ENCODE results near the gene OR2W3. TPM values are rescaled to one million over a fixed set of nuclear protein-coding genes. Genes with fewer than 3 reads are reported as not detected.

OR2W3 gene
- total RNA-seq, 1 experiment from 2014 or later, result not detected

Other genes starting within 250 kb of the OR2W3 start
- gene OR13G1, start 215.8 kb upstream of the OR2W3 start, total RNA-seq (2021; ENCODE audit: unreplicated experiment), result not detected
- gene OR6F1, start 178.9 kb upstream of the OR2W3 start, total RNA-seq (2021; ENCODE audit: unreplicated experiment), result not detected
- not detected for gene OR14K1, start 157.0 kb upstream of the OR2W3 start, total RNA-seq (2021; ENCODE audit: unreplicated experiment)
- gene OR14A2, start 147.4 kb upstream of the OR2W3 start, total RNA-seq (2021; ENCODE audit: unreplicated experiment), result not detected
- gene OR1C1, start 135.0 kb upstream of the OR2W3 start, total RNA-seq (2021; ENCODE audit: unreplicated experiment), result not detected
- gene OR14A16, start 71.5 kb upstream of the OR2W3 start, total RNA-seq (2021; ENCODE audit: unreplicated experiment), result not detected
- gene OR11L1, start 53.7 kb upstream of the OR2W3 start, total RNA-seq (2021; ENCODE audit: unreplicated experiment), result not detected
- gene TRIM58, start 38.4 kb upstream of the OR2W3 start, total RNA-seq (2021; ENCODE audit: unreplicated experiment), result not detected
- gene OR2T8, start 24.7 kb downstream of the OR2W3 start, total RNA-seq (2021; ENCODE audit: unreplicated experiment), result not detected
- gene OR2AJ1, start 29.3 kb downstream of the OR2W3 start, total RNA-seq (2021; ENCODE audit: unreplicated experiment), result not detected
- gene OR2L8, start 53.3 kb downstream of the OR2W3 start, total RNA-seq (2021; ENCODE audit: unreplicated experiment), result not detected
- gene OR2AK2, start 69.6 kb downstream of the OR2W3 start, total RNA-seq (2021; ENCODE audit: unreplicated experiment), result not detected
- gene OR2L5, start 118.1 kb downstream of the OR2W3 start, total RNA-seq (2021; ENCODE audit: unreplicated experiment), result not detected
- gene OR2L2, start 134.5 kb downstream of the OR2W3 start, total RNA-seq (2021; ENCODE audit: unreplicated experiment), result not detected
- not detected for gene OR2L3, start 151.2 kb downstream of the OR2W3 start, total RNA-seq (2021; ENCODE audit: unreplicated experiment)
- gene OR2L13, start 199.6 kb downstream of the OR2W3 start, total RNA-seq (2021; ENCODE audit: unreplicated experiment), result not detected
- not detected for gene OR2M5, start 249.6 kb downstream of the OR2W3 start, total RNA-seq (2021; ENCODE audit: unreplicated experiment)

Data from HCT116 (cell line).